Right lobe of liver (tissue), 4 donors: ENCODE data around the gene CABP2.

Experiments used
- CTCF ChIP-seq, 4 donors: fragments of 200-600 bp in 3 of 4; fragments of 450-650 bp in 1 of 4; IDR thresholded peaks; one replicate each; pipeline versions ENCODE4 v1.5.1 to v1.8.0; 2016 to 2022; ENCODE audit warnings: antibody characterized with exemption in 4 of 4, mild to moderate bottlenecking in 2 of 4
- POLR2A ChIP-seq: fragments of 450-650 bp; IDR thresholded peaks from one replicate; pipeline ENCODE4 v1.6.1; 2017; ENCODE audit warnings: antibody characterized with exemption, mild to moderate bottlenecking
- donor health status: DM: no; HTN: no; CAD: no.
- donor health status: DM: no; HTN: no; CAD: no.
- donor health status: DM: no; HTN: yes; CAD: no.

GRCh38 chr11:67551127-67551526 lies 27.9 kb upstream of the CABP2 start:
- TF ChIP-seq CTCF (IDR thresholded peaks at IDR 0.05) (no peak), POLR2A (no peak)
